ENCODE data around the gene MAFF. TPM values are rescaled to one million over a fixed set of nuclear protein-coding genes. Genes with fewer than 3 reads are reported as not detected.

Gene MAFF
- total and polyA plus RNA-seq, 9 of the 15 experiments (the other 6 are each of a cell fraction or from before 2014, with no cell fraction given): 0.51 to 8.0 (median 5.4) TPM

DNA sequence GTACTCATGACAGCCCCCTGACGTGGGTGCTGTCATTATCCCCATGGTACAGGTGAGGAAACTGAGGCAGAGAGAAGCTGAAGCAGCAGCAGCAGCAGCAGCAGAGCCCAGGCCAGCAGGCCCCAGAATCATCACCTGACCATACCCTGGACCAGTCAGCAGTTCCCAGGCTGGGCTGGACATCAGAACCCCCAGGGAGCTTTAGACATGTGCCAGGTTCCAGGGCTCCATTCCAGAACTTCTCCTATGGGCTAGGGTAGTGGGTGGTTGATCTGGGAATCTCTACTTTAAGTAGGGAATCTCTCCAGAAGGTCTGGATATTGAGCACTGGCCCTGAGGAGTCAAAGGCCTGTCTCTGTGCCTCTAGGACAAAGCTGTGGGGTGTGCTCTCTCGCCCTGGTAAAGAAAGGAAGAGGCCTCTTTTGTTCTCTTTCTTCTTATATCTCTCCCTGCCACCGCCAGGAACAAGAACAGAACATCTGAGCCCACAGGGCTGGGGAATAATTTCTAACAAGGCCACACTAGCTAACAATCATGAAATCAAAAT, 26.6 kb downstream of the MAFF start:
- Histone ChIP-seq H4K20me1 (replicated peaks; ENCODE audit: control insufficient read depth, insufficient read depth, low read length) (no peaks in the 10 kb centered on the region), H3K27ac (ENCODE audit: extremely low read depth, low read depth, low read length) (no peak overlapping the region), H3K4me3 (no peak overlapping the region), H3K9ac (ENCODE audit: insufficient read depth in 1 of 2, low read depth in 2 of 2, low read length in 2 of 2) (no peak overlapping the region), H3K27me3 (ENCODE audit: control insufficient read depth in 2 of 2, insufficient read depth in 2 of 2, low read length in 2 of 2) (no peaks in the 10 kb centered on the region), H3K9me3 (replicated peaks; ENCODE audit: control insufficient read depth, insufficient read depth, low read depth, low read length) (no peaks in the 10 kb centered on the region), H3K79me2 (ENCODE audit: control insufficient read depth, insufficient read depth, low read length) (no peaks in the 10 kb centered on the region), H3K9me1 (ENCODE audit: control insufficient read depth, insufficient read depth, low read length) (no peaks in the 10 kb centered on the region), H3K4me2 (ENCODE audit: insufficient read depth, low read length) (no peak overlapping the region), H3K4me1 (replicated peaks in 1 of 2; ENCODE audit: control insufficient read depth in 2 of 2, insufficient read depth in 2 of 2, low read length in 2 of 2) (no peaks in the 10 kb centered on the region; a peak in 2 of 5 replicates), H2AFZ (ENCODE audit: low read depth, low read length) (no peak overlapping the region), H3K36me3 (ENCODE audit: control insufficient read depth, insufficient read depth, low read length) (peaks cover 25% of the 10 kb centered on the region; the same call in 2 of the 3 replicates)
- ATAC-seq (no peak), FAIRE-seq (no peak), DNase-seq (ENCODE audit: extremely low read depth in 1 of 4, low spot score in 3 of 4) (no peak)
- intact Hi-C loops (cut with micrococcal nuclease): no loop called here
- in situ Hi-C loops (cut with MboI): no loop called here
- POLR2A ChIA-PET: interaction anchor here (0.8 kb wide), 1 partner anchor 118 kb away, joined by 3 read pairs; the partner anchor contains the start of gene BAIAP2L2
- 86% methylated on average over 1 of the region's 3 CpGs for WGBS (ENCODE audit: insufficient coverage, low coverage, missing lambda C conversion rate)
- CTCF ChIA-PET (ENCODE audit: low intra/inter-chr PET ratio): no interaction called here
- TF ChIP-seq XRCC3 (IDR thresholded peaks at IDR 0.05): no peak
- TF ChIP-seq ZNF551 (CRISPR knock-in tag; IDR thresholded peaks at IDR 0.05): no peak
- TF ChIP-seq ZNF75A (CRISPR knock-in tag; IDR thresholded peaks at IDR 0.05): no peak
- no peak for TF ChIP-seq SAP30 (IDR thresholded peaks at IDR 0.05; ENCODE audit: borderline replicate concordance, insufficient read depth, low read depth, low read length, poor library complexity, severe bottlenecking)
- TF ChIP-seq CBX1 (IDR thresholded peaks at IDR 0.05; ENCODE audit: low read depth): no peak
- no peak for TF ChIP-seq JUND (IDR thresholded peaks at IDR 0.05; ENCODE audit: borderline replicate concordance, low read depth, low read length)
- TF ChIP-seq JUND (tag; IDR thresholded peaks at IDR 0.05; ENCODE audit: borderline replicate concordance, low read depth, low read length): no peak
- no peak for TF ChIP-seq ZNF347 (CRISPR knock-in tag; IDR thresholded peaks at IDR 0.05; ENCODE audit: low read depth)
- BruUV-seq (replicated peaks): no TSS peak
